Activated naive CD8-positive, alpha-beta T cell (primary cell): Measurements from ENCODE around the gene CHCT1.
A peak's percentile ranks its signal among the peaks of the same experiment; 100 is the strongest.
"Not testable (repeated sequence)": the region's sequence is repeated elsewhere in the genome, so short reads cannot be mapped to it uniquely, and the experiment has no call there.

Experiments
- H3K27ac Mint-ChIP-seq: one replicate; pipeline ENCODE4 v1.8.0; 2021; ENCODE audit warnings: mixed read lengths
- H3K27me3 Mint-ChIP-seq: one replicate; pipeline ENCODE4 v1.8.0; 2021; ENCODE audit warnings: mixed read lengths
- H3K36me3 Mint-ChIP-seq: one replicate; pipeline ENCODE4 v1.8.0; 2021; ENCODE audit warnings: mixed read lengths
- H3K4me1 Mint-ChIP-seq: one replicate; pipeline ENCODE4 v1.8.0; 2021; ENCODE audit warnings: low read depth, mixed read lengths
- H3K4me3 Mint-ChIP-seq: one replicate; pipeline ENCODE4 v1.8.0; 2021; ENCODE audit warnings: mild to moderate bottlenecking, mixed read lengths
- H3K9me3 Mint-ChIP-seq: one replicate; pipeline ENCODE4 v1.8.0; 2021; ENCODE audit warnings: low read depth, mixed read lengths

The CHCT1 gene

GRCh38 chr17:60419875-60420274, 2.4 kb upstream of the CHCT1 start:
- H3K36me3 Mint-ChIP-seq, H3K4me1 Mint-ChIP-seq, H3K4me3 Mint-ChIP-seq, H3K9me3 Mint-ChIP-seq, H3K27ac Mint-ChIP-seq, H3K27me3 Mint-ChIP-seq: not testable (repeated sequence)

- H3K4me1 Mint-ChIP-seq = peaks cover 9% of the 10 kb centered on the region
- peak overlapping the region; percentile 78 for H3K4me3 Mint-ChIP-seq
- no peaks in the 10 kb centered on the region for H3K36me3 Mint-ChIP-seq
These were observed 772 bp upstream of the CHCT1 start for GRCh38 chr17:60421273-60422161.

GRCh38 chr17:60423865-60424264, 1.6 kb downstream of the CHCT1 start:
- Mint-ChIP-seq H3K27me3 (no peaks in the 10 kb centered on the region), H3K36me3 (no peaks in the 10 kb centered on the region), H3K9me3 (no peaks in the 10 kb centered on the region), H3K27ac (no peak overlapping the region), H3K4me1 (peaks cover 9% of the 10 kb centered on the region), H3K4me3 (no peak overlapping the region)

More at GRCh38 chr17:60421273-60422161, 772 bp upstream of the CHCT1 start:
- Mint-ChIP-seq H3K27me3 (no peaks in the 10 kb centered on the region), H3K27ac (peak overlapping the region; percentile 90), H3K9me3 (no peaks in the 10 kb centered on the region)

- Mint-ChIP-seq H3K27ac (no peak overlapping the region), H3K4me3 (no peak overlapping the region), H3K4me1 (peaks cover 9% of the 10 kb centered on the region), H3K9me3 (no peaks in the 10 kb centered on the region), H3K27me3 (no peaks in the 10 kb centered on the region), H3K36me3 (no peaks in the 10 kb centered on the region)
These were observed 3.3 kb downstream of the CHCT1 start for GRCh38 chr17:60425626-60426025.

- Mint-ChIP-seq H3K4me3 (no peak overlapping the region), H3K4me1 (peaks cover 4% of the 10 kb centered on the region), H3K36me3 (no peaks in the 10 kb centered on the region), H3K9me3 (no peaks in the 10 kb centered on the region), H3K27me3 (peaks cover 1% of the 10 kb centered on the region), H3K27ac (no peak overlapping the region)
These were observed 4.3 kb downstream of the CHCT1 start for GRCh38 chr17:60426596-60426995.

GRCh38 chr17:60428491-60428890, 6.2 kb downstream of the CHCT1 start:
- H3K27ac Mint-ChIP-seq, H3K27me3 Mint-ChIP-seq, H3K4me3 Mint-ChIP-seq, H3K4me1 Mint-ChIP-seq, H3K36me3 Mint-ChIP-seq, H3K9me3 Mint-ChIP-seq: not testable (repeated sequence)

GRCh38 chr17:60430561-60430960, 8.3 kb downstream of the CHCT1 start:
- H3K36me3 Mint-ChIP-seq, H3K4me1 Mint-ChIP-seq, H3K9me3 Mint-ChIP-seq, H3K27ac Mint-ChIP-seq, H3K4me3 Mint-ChIP-seq, H3K27me3 Mint-ChIP-seq: not testable (repeated sequence)

GRCh38 chr17:60433021-60433997, 11.0 kb downstream of the CHCT1 start:
- not testable (repeated sequence) for H3K4me3 Mint-ChIP-seq, H3K27me3 Mint-ChIP-seq, H3K27ac Mint-ChIP-seq, H3K9me3 Mint-ChIP-seq, H3K36me3 Mint-ChIP-seq, H3K4me1 Mint-ChIP-seq

GRCh38 chr17:60435244-60436167, 13.2 kb downstream of the CHCT1 start:
- no peaks in the 10 kb centered on the region for H3K9me3 Mint-ChIP-seq
- no peak overlapping the region for H3K27ac Mint-ChIP-seq
- no peaks in the 10 kb centered on the region for H3K4me1 Mint-ChIP-seq
- peaks cover 4% of the 10 kb centered on the region for H3K27me3 Mint-ChIP-seq
- no peak overlapping the region for H3K4me3 Mint-ChIP-seq
- no peaks in the 10 kb centered on the region for H3K36me3 Mint-ChIP-seq

GRCh38 chr17:60436676-60437075, 14.4 kb downstream of the CHCT1 start:
- no peaks in the 10 kb centered on the region for H3K4me1 Mint-ChIP-seq
- no peak overlapping the region for H3K27ac Mint-ChIP-seq
- H3K9me3 Mint-ChIP-seq = no peaks in the 10 kb centered on the region
- H3K36me3 Mint-ChIP-seq = no peaks in the 10 kb centered on the region
- peaks cover 2% of the 10 kb centered on the region for H3K27me3 Mint-ChIP-seq
- no peak overlapping the region for H3K4me3 Mint-ChIP-seq

- Mint-ChIP-seq H3K9me3 (no peaks in the 10 kb centered on the region), H3K4me1 (no peaks in the 10 kb centered on the region), H3K36me3 (no peaks in the 10 kb centered on the region), H3K27me3 (peaks cover 2% of the 10 kb centered on the region), H3K4me3 (no peak overlapping the region), H3K27ac (no peak overlapping the region)
These were observed 17.2 kb downstream of the CHCT1 start for GRCh38 chr17:60439501-60439900.

GRCh38 chr17:60442271-60443173, 20.2 kb downstream of the CHCT1 start:
- Mint-ChIP-seq H3K4me3 (no peak overlapping the region), H3K27me3 (no peaks in the 10 kb centered on the region), H3K4me1 (no peaks in the 10 kb centered on the region)

GRCh38 chr17:60443713-60444112, 21.4 kb downstream of the CHCT1 start:
- H3K36me3 Mint-ChIP-seq = peaks cover 4% of the 10 kb centered on the region
- H3K4me3 Mint-ChIP-seq = no peak overlapping the region
- H3K27me3 Mint-ChIP-seq = no peaks in the 10 kb centered on the region
- no peak overlapping the region for H3K27ac Mint-ChIP-seq
- no peaks in the 10 kb centered on the region for H3K4me1 Mint-ChIP-seq
- no peaks in the 10 kb centered on the region for H3K9me3 Mint-ChIP-seq

More at GRCh38 chr17:60442271-60443173, 20.2 kb downstream of the CHCT1 start:
- H3K9me3 Mint-ChIP-seq = no peaks in the 10 kb centered on the region
- no peaks in the 10 kb centered on the region for H3K36me3 Mint-ChIP-seq
- no peak overlapping the region for H3K27ac Mint-ChIP-seq

- Mint-ChIP-seq H3K9me3 (no peaks in the 10 kb centered on the region), H3K4me3 (no peak overlapping the region), H3K4me1 (no peaks in the 10 kb centered on the region), H3K27me3 (no peaks in the 10 kb centered on the region), H3K27ac (no peak overlapping the region), H3K36me3 (peaks cover 8% of the 10 kb centered on the region)
These were observed 22.9 kb downstream of the CHCT1 start for GRCh38 chr17:60445144-60445543.
